ENCODE data around the gene VAX1. TPM values are rescaled to one million over a fixed set of nuclear protein-coding genes. Genes with fewer than 3 reads are reported as not detected.

Gene VAX1
- total RNA-seq, 1 experiment from 2014 or later: 0.04 TPM

GRCh38 chr10:117175215-117175900 is 37.3 kb upstream of the VAX1 start:
- H3K27ac Mint-ChIP-seq: no peak overlapping the region
- H3K36me3 Mint-ChIP-seq: no peaks in the 10 kb centered on the region
- H3K4me1 Mint-ChIP-seq: peaks cover 14% of the 10 kb centered on the region
- H3K9me3 Mint-ChIP-seq: no peaks in the 10 kb centered on the region
- CTCF ChIA-PET: interaction anchor here (0.6 to 4.0 kb wide), 78 partner anchors 9 to 659 kb away, joined by 3 to 99 read pairs (median 6); partner anchors contain the start of genes ENO4, KCNK18 and SHTN1
- H3K27me3 Mint-ChIP-seq (ENCODE audit: low read depth): peaks cover 95% of the 10 kb centered on the region
- DNase-seq (ENCODE audit: low spot score) (peak; percentile 34), ATAC-seq (peak; percentile 41)
- H3K4me3 Mint-ChIP-seq: peak overlapping the region; percentile 78
- POLR2A ChIA-PET: interaction anchor here (1.0 kb wide), 1 partner anchor 383 kb away, joined by 3 read pairs; no protein-coding TSS in a partner anchor
- TF ChIP-seq AFF4 (CRISPR knock-in tag; IDR thresholded peaks at IDR 0.05; ENCODE audit: borderline replicate concordance) (no peak), FOXK1 (CRISPR knock-in tag; IDR thresholded peaks at IDR 0.05) (no peak), CTCF (IDR thresholded peaks at IDR 0.05) (no peak), FOXP4 (CRISPR knock-in tag; IDR thresholded peaks at IDR 0.05) (no peak), PREB (CRISPR knock-in tag; IDR thresholded peaks at IDR 0.05; ENCODE audit: borderline replicate concordance) (no peak), USF1 (CRISPR knock-in tag; IDR thresholded peaks at IDR 0.05) (no peak), ARID4B (CRISPR knock-in tag; IDR thresholded peaks at IDR 0.05; ENCODE audit: borderline replicate concordance) (0 out of 2 replicates have a peak, but pooled peaks have one; percentile 27), ATF2 (CRISPR knock-in tag; IDR thresholded peaks at IDR 0.05; ENCODE audit: borderline replicate concordance, low read depth) (no peak), ETV6 (CRISPR knock-in tag; IDR thresholded peaks at IDR 0.05) (no peak), FOXP1 (CRISPR knock-in tag; IDR thresholded peaks at IDR 0.05; ENCODE audit: borderline replicate concordance) (peak; percentile 77; the same call in 1 of the 2 replicates), ZNF281 (CRISPR knock-in tag; IDR thresholded peaks at IDR 0.05) (no peak), ZNF138 (CRISPR knock-in tag; conservative IDR thresholded peaks at IDR 0.05) (0 out of 2 replicates have a peak, but pooled peaks have one; percentile 44), ZNF671 (CRISPR knock-in tag; IDR thresholded peaks at IDR 0.05) (no peak), NR3C1 (CRISPR knock-in tag; conservative IDR thresholded peaks at IDR 0.05; ENCODE audit: low read depth) (no peak), TEAD4 (CRISPR knock-in tag; IDR thresholded peaks at IDR 0.05) (no peak)

All from WTC11 (cell line).